Rectal smooth muscle tissue (tissue), 1 donor: Measurements from ENCODE around the gene ANGPTL5.
"Not testable (repeated sequence)": the region's sequence is repeated elsewhere in the genome, so short reads cannot be mapped to it uniquely, and the experiment has no call there.

Source experiments
- H3K27ac ChIP-seq: one replicate; pipeline ENCODE4 v1.7.0; 2013; ENCODE audit warnings: low read depth, low read length, inconsistent platforms
- H3K27me3 ChIP-seq: one replicate; pipeline ENCODE4 v1.7.0; 2013; ENCODE audit warnings: low read length; ENCODE audit not compliant: control insufficient read depth, insufficient read depth
- H3K36me3 ChIP-seq: one replicate; pipeline ENCODE4 v1.7.0; 2013; ENCODE audit warnings: low read length; ENCODE audit not compliant: control insufficient read depth, insufficient read depth
- H3K4me1 ChIP-seq: one replicate; pipeline ENCODE4 v1.7.0; 2013; ENCODE audit warnings: low read length; ENCODE audit not compliant: control insufficient read depth, insufficient read depth
- H3K4me3 ChIP-seq: one replicate; pipeline ENCODE4 v1.7.0; 2013; ENCODE audit warnings: low read length
- H3K9ac ChIP-seq: one replicate; pipeline ENCODE4 v1.7.0; 2013; ENCODE audit warnings: low read length

The ANGPTL5 gene

GRCh38 chr11:101872171-101872882, 44.0 kb downstream of the ANGPTL5 start:
- Histone ChIP-seq H3K27ac (no peak overlapping the region), H3K9ac (no peak overlapping the region), H3K36me3 (no peaks in the 10 kb centered on the region), H3K4me3 (no peak overlapping the region), H3K4me1 (no peaks in the 10 kb centered on the region), H3K27me3 (no peaks in the 10 kb centered on the region)

- Histone ChIP-seq H3K27me3 (no peaks in the 10 kb centered on the region), H3K36me3 (no peaks in the 10 kb centered on the region), H3K4me3 (no peak overlapping the region), H3K4me1 (no peaks in the 10 kb centered on the region), H3K27ac (no peak overlapping the region), H3K9ac (no peak overlapping the region)
These were observed 45.8 kb downstream of the ANGPTL5 start for GRCh38 chr11:101870510-101870909.

- Histone ChIP-seq H3K36me3 (no peaks in the 10 kb centered on the region), H3K9ac (no peak overlapping the region), H3K27ac (no peak overlapping the region), H3K27me3 (no peaks in the 10 kb centered on the region), H3K4me3 (no peak overlapping the region), H3K4me1 (no peaks in the 10 kb centered on the region)
These were observed 48.4 kb downstream of the ANGPTL5 start for GRCh38 chr11:101867951-101868350.

GRCh38 chr11:101866619-101867491, 49.5 kb downstream of the ANGPTL5 start:
- Histone ChIP-seq H3K4me1 (no peaks in the 10 kb centered on the region), H3K27me3 (no peaks in the 10 kb centered on the region), H3K27ac (no peak overlapping the region), H3K9ac (no peak overlapping the region), H3K36me3 (no peaks in the 10 kb centered on the region), H3K4me3 (no peak overlapping the region)

GRCh38 chr11:101864098-101864497, 52.2 kb downstream of the ANGPTL5 start:
- Histone ChIP-seq H3K9ac (no peak overlapping the region), H3K36me3 (no peaks in the 10 kb centered on the region), H3K27me3 (no peaks in the 10 kb centered on the region), H3K4me3 (no peak overlapping the region), H3K27ac (no peak overlapping the region), H3K4me1 (peaks cover 3% of the 10 kb centered on the region)

- no peaks in the 10 kb centered on the region for H3K27me3 ChIP-seq
- H3K4me3 ChIP-seq = no peak overlapping the region
- no peak overlapping the region for H3K9ac ChIP-seq
- peaks cover 3% of the 10 kb centered on the region for H3K4me1 ChIP-seq
- H3K27ac ChIP-seq = no peak overlapping the region
- H3K36me3 ChIP-seq = no peaks in the 10 kb centered on the region
These were observed 53.0 kb downstream of the ANGPTL5 start for GRCh38 chr11:101863361-101863760.

GRCh38 chr11:101862391-101863233, 53.7 kb downstream of the ANGPTL5 start:
- H3K36me3 ChIP-seq = no peaks in the 10 kb centered on the region
- no peak overlapping the region for H3K27ac ChIP-seq

GRCh38 chr11:101860696-101861427, 55.5 kb downstream of the ANGPTL5 start:
- Histone ChIP-seq H3K27me3 (no peaks in the 10 kb centered on the region), H3K36me3 (no peaks in the 10 kb centered on the region), H3K9ac (no peak overlapping the region), H3K4me3 (no peak overlapping the region), H3K4me1 (peaks cover 3% of the 10 kb centered on the region), H3K27ac (no peak overlapping the region)

More at GRCh38 chr11:101862391-101863233, 53.7 kb downstream of the ANGPTL5 start:
- Histone ChIP-seq H3K9ac (no peak overlapping the region), H3K4me3 (no peak overlapping the region), H3K4me1 (peaks cover 3% of the 10 kb centered on the region), H3K27me3 (no peaks in the 10 kb centered on the region)

- H3K36me3 ChIP-seq, H3K4me1 ChIP-seq, H3K9ac ChIP-seq, H3K27ac ChIP-seq, H3K4me3 ChIP-seq, H3K27me3 ChIP-seq: not testable (repeated sequence)
These were observed 64.1 kb downstream of the ANGPTL5 start for GRCh38 chr11:101852260-101852659.

GRCh38 chr11:101848262-101848661, 68.1 kb downstream of the ANGPTL5 start:
- Histone ChIP-seq H3K9ac (no peak overlapping the region), H3K4me1 (no peaks in the 10 kb centered on the region), H3K27ac (no peak overlapping the region), H3K27me3 (no peaks in the 10 kb centered on the region), H3K36me3 (no peaks in the 10 kb centered on the region), H3K4me3 (no peak overlapping the region)

GRCh38 chr11:101844608-101845007, 71.7 kb downstream of the ANGPTL5 start:
- no peaks in the 10 kb centered on the region for H3K4me1 ChIP-seq
- H3K9ac ChIP-seq = no peak overlapping the region
- no peaks in the 10 kb centered on the region for H3K36me3 ChIP-seq
- no peak overlapping the region for H3K27ac ChIP-seq
- H3K4me3 ChIP-seq = no peak overlapping the region
- no peaks in the 10 kb centered on the region for H3K27me3 ChIP-seq

- no peaks in the 10 kb centered on the region for H3K36me3 ChIP-seq
- no peak overlapping the region for H3K27ac ChIP-seq
- H3K4me1 ChIP-seq = no peaks in the 10 kb centered on the region
- no peak overlapping the region for H3K9ac ChIP-seq
- H3K4me3 ChIP-seq = no peak overlapping the region
- no peaks in the 10 kb centered on the region for H3K27me3 ChIP-seq
These were observed 75.6 kb downstream of the ANGPTL5 start for GRCh38 chr11:101840704-101841103.
